ENCODE measurements around the gene NT5M.

DNA sequence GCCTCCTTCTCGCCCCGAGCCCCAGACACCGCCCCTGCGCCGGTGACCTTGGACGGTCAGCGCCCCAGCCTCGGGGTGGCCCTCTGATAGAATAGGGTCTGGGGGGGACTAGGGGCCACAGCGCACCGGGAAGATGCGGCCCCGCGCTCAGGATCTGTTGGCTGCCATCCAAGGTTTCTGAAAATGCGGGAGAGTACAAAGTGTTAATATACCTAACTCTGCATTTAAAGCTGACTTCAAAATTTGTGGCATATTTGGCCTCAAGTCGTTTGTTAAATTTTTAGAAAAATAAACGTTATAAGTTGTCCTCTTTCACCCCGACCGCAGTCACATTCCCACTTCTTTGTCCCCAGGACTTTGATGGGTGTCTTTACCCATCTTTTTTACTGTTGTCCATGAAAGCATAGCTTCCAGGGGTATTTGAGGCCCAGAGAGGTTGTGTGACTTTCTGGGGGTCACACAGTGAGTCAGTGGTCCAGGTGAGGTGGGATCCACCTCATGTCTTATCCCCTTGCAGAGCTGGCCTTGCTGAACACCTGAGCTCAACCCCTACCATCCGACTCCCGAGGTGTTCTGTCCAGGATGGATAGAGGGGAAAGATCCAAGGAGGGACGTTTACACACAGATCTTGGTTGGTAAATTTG lies 796 bp downstream of the NT5M start:
- TF ChIP-seq CTCF (IDR thresholded peaks at IDR 0.05; ENCODE audit: low read depth, low read length, poor library complexity, severe bottlenecking) (no peak), EZH2phosphoT487 (IDR thresholded peaks at IDR 0.05; ENCODE audit: borderline replicate concordance, low read length) (no peak)

Measured in DOHH2 (cell line).